HepG2 (cell line): ENCODE data around the gene TK2. TPM values are rescaled to one million over a fixed set of nuclear protein-coding genes. Genes with fewer than 3 reads are reported as not detected.

Source experiments
- ATAC-seq: fragments of 200-7000 bp; cut with Tn5 transposase; 3 replicates; pipeline ENCODE4 v1.9.1; 2020; ENCODE audit warnings: mild to moderate bottlenecking, moderate library complexity
- BruUV-seq: library from RNA; stranded (reverse); fragments of 400-500 nt; replicated peaks from 2 replicates; lab custom pipeline; 2021; lab: Mats Ljungman, UMichigan
- CTCF ChIA-PET: fragments of 300-600 bp; formaldehyde crosslinking; extraction: SDS; loops from one replicate; lab custom pipeline; 2021; ENCODE audit warnings: low total read pairs, inconsistent platforms, low intra/inter-chr PET ratio; lab: Yijun Ruan, JAX
- POLR2A ChIA-PET: fragments of 350-600 bp; sonication (Branson Sonifier 250); formaldehyde crosslinking; loops from one replicate; lab custom pipeline; 2020; ENCODE audit warnings: antibody characterized with exemption, inconsistent platforms; lab: Yijun Ruan, JAX
- DNase-seq: peaks from one replicate; pipeline ENCODE4 v3.0.0-alpha.2; 2015; ENCODE audit warnings: low spot score
- FAIRE-seq: peaks from 3 replicates; lab custom pipeline; 2011; peaks lifted over from hg19 to GRCh38; lab: Jason Lieb, UNC
- H2AFZ ChIP-seq: one replicate; pipeline ENCODE4 v1.6.1; 2011; ENCODE audit warnings: low read length, inconsistent platforms
- H3K27ac ChIP-seq: fragments of 300-600 bp; 3 replicates; pipeline ENCODE4 v1.8.0; 2011; ENCODE audit warnings: mixed run types, mild to moderate bottlenecking, mixed read lengths, low read length, inconsistent platforms; ENCODE audit not compliant: insufficient read depth; ENCODE audit errors: extremely low read length
- H3K27me3 ChIP-seq, 2 experiments: fragments of 200-600 bp in 1 of 2; 2 replicates in 1 of 2; 3 replicates in 1 of 2; pipeline versions ENCODE4 v1.6.0 to v1.8.0; 2011; ENCODE audit warnings: low read length in 2 of 2, mild to moderate bottlenecking in 2 of 2, moderate library complexity in 2 of 2, inconsistent platforms in 1 of 2; ENCODE audit not compliant: insufficient read depth in 2 of 2, control insufficient read depth in 1 of 2
- H3K36me3 ChIP-seq, 2 experiments: fragments of 200-600 bp in 1 of 2; replicated peaks in 1 of 2; 2 replicates in 1 of 2; 3 replicates in 1 of 2; pipeline versions ENCODE4 v1.5.1 to v1.8.0; 2011; ENCODE audit warnings: low read length in 2 of 2, inconsistent platforms in 1 of 2; ENCODE audit not compliant: insufficient read depth in 2 of 2, control insufficient read depth in 1 of 2
- H3K4me1 ChIP-seq: 2 replicates; pipeline ENCODE4 v1.5.1; 2012; ENCODE audit warnings: low read length, inconsistent platforms; ENCODE audit not compliant: insufficient read depth
- H3K4me2 ChIP-seq: 2 replicates; pipeline ENCODE4 v1.6.0; 2011; ENCODE audit warnings: low read depth, low read length, inconsistent platforms
- H3K4me3 ChIP-seq, 3 experiments: fragments of 200-600 bp in 1 of 3; sonication (generic), shearing (Covaris generic) in 1 of 3; replicated peaks in 1 of 3; 2 replicates each; pipeline ENCODE4 v1.5.1; 2011 to 2016; ENCODE audit warnings: low read length in 3 of 3, inconsistent platforms in 2 of 3, low read depth in 2 of 3, mild to moderate bottlenecking in 2 of 3, control low read depth in 1 of 3, mixed read lengths in 1 of 3; ENCODE audit not compliant: insufficient read depth in 1 of 3
- H3K79me2 ChIP-seq: one replicate; pipeline ENCODE4 v1.6.1; 2011; ENCODE audit warnings: low read length, inconsistent platforms; ENCODE audit not compliant: insufficient read depth
- H3K9ac ChIP-seq: 2 replicates; pipeline ENCODE4 v1.6.0; 2011; ENCODE audit warnings: mild to moderate bottlenecking, low read depth, low read length, inconsistent platforms; ENCODE audit not compliant: insufficient read depth
- H3K9me3 ChIP-seq: 2 replicates; pipeline ENCODE4 v1.5.1; 2012; ENCODE audit warnings: mild to moderate bottlenecking, low read length
- H4K20me1 ChIP-seq: 2 replicates; pipeline ENCODE4 v1.6.0; 2011; ENCODE audit warnings: inconsistent platforms, mild to moderate bottlenecking, low read length, moderate library complexity; ENCODE audit not compliant: insufficient read depth
- FOXA3 ChIP-seq: IDR thresholded peaks from 2 replicates; pipeline ENCODE4 v1.6.1; 2016; ENCODE audit warnings: missing genetic modification reagents, missing compliant biosample characterization
- HMG20B ChIP-seq: conservative IDR thresholded peaks from 2 replicates; pipeline ENCODE4 v1.6.1; 2016; ENCODE audit warnings: missing genetic modification reagents, missing compliant biosample characterization
- HNRNPL ChIP-seq: fragments of 200-400 bp; formaldehyde crosslinking; IDR thresholded peaks from 2 replicates; pipeline ENCODE4 v1.6.1; 2017; ENCODE audit warnings: mild to moderate bottlenecking, low read depth, low read length
- MNT ChIP-seq: fragments of 450-650 bp; IDR thresholded peaks from 2 replicates; pipeline ENCODE4 v1.6.1; 2016
- NCOR1 ChIP-seq: fragments of 200-600 bp; sonication (generic); IDR thresholded peaks from 2 replicates; pipeline ENCODE4 v1.7.0; 2017; ENCODE audit warnings: antibody characterized with exemption, low read length, borderline replicate concordance
- NFIC ChIP-seq: IDR thresholded peaks from 2 replicates; pipeline ENCODE4 v1.6.1; 2012; ENCODE audit warnings: mild to moderate bottlenecking, low read length, inconsistent platforms
- NONO ChIP-seq, 2 experiments: fragments of 450-650 bp in 1 of 2; sonication (generic) in 1 of 2; formaldehyde crosslinking in 1 of 2; IDR thresholded peaks in 1 of 2; conservative IDR thresholded peaks in 1 of 2; 2 replicates each; pipeline versions ENCODE4 v1.6.1 to v1.8.0; 2017 to 2022; ENCODE audit warnings: mild to moderate bottlenecking in 1 of 2, missing genetic modification reagents in 1 of 2, moderate library complexity in 1 of 2
- TCF12 ChIP-seq, 2 experiments: fragments of 450-650 bp in 1 of 2; sonication (generic) in 1 of 2; formaldehyde crosslinking in 1 of 2; IDR thresholded peaks; 2 replicates each; pipeline versions ENCODE4 v1.6.1 to v1.8.0; 2017 to 2022; ENCODE audit warnings: antibody characterized with exemption in 1 of 2, mild to moderate bottlenecking in 1 of 2, missing genetic modification reagents in 1 of 2, moderate library complexity in 1 of 2
- ZBTB3 ChIP-seq: sonication (generic); formaldehyde crosslinking; IDR thresholded peaks from 2 replicates; pipeline ENCODE4 v1.4.0; 2020; ENCODE audit warnings: low read depth, mild to moderate bottlenecking, moderate library complexity, missing genetic modification reagents, borderline replicate concordance
- ZNF17 ChIP-seq: sonication (generic); formaldehyde crosslinking; IDR thresholded peaks from 2 replicates; pipeline ENCODE4 v1.5.0; 2020; ENCODE audit warnings: mild to moderate bottlenecking, missing genetic modification reagents
- ZNF350 ChIP-seq: sonication (generic); formaldehyde crosslinking; IDR thresholded peaks from 2 replicates; pipeline ENCODE4 v1.4.0; 2020; ENCODE audit warnings: mild to moderate bottlenecking, low read depth, missing genetic modification reagents, borderline replicate concordance
- ZNF431 ChIP-seq: sonication (generic); formaldehyde crosslinking; IDR thresholded peaks from 2 replicates; pipeline ENCODE4 v1.9.0; 2022; ENCODE audit warnings: missing genetic modification reagents, low read depth, mild to moderate bottlenecking, borderline replicate concordance
- ZNF432 ChIP-seq: sonication (generic); formaldehyde crosslinking; IDR thresholded peaks from 2 replicates; pipeline ENCODE4 v1.5.0; 2020; ENCODE audit warnings: missing genetic modification reagents, mild to moderate bottlenecking, borderline replicate concordance
- WGBS: methylation state at CpG from one replicate; pipeline ENCODE4 v1.1.6; 2017; ENCODE audit warnings: low lambda C conversion rate; 5-methylcytosine and 5-hydroxymethylcytosine counted together
- in situ Hi-C: cut with HindIII; loops from 2 replicates; pipeline ENCODE4 v1.10.0; 2017; ENCODE audit warnings: low pct_unique_long_range_greater_than_20kb; ENCODE audit not compliant: extremely low pct_ligation_motif_present
- intact Hi-C: fragments of 100-400 bp; cut with micrococcal nuclease; formaldehyde crosslinking; loops from one replicate; pipeline ENCODE4 v1.10.0; 2022; ENCODE audit not compliant: unreplicated experiment
- polyA plus RNA-seq, 8 experiments: library from polyadenylated mRNA; depleted of rRNA in 3 of 8; stranded (reverse) in 7 of 8; unstranded in 1 of 8; fragments of >200 nt; fragmentation: Illumina TruSeq in 4 of 8; extraction: Trizol in 4 of 8; gene quantifications; 2 replicates each; pipeline versions ENCODE4 v1.2.1 to v1.2.3, GENCODE V29; 2011 to 2016; ENCODE audit warnings: low read depth in 4 of 8, missing spikeins in 1 of 8, mixed read lengths in 1 of 8; ENCODE audit not compliant: insufficient read depth in 1 of 8
- total RNA-seq, 5 experiments: library from RNA; depleted of rRNA; stranded (reverse); fragments of >200 nt; fragmentation: Illumina TruSeq; extraction: Trizol; gene quantifications; 2 replicates each; pipeline ENCODE4 v1.2.3, GENCODE V29; 2016; ENCODE audit warnings: low read depth in 1 of 5
- TF ChIP-seq, protein P1 (sequence below): sonication (generic); formaldehyde crosslinking; IDR thresholded peaks from 2 replicates; pipeline ENCODE4 v1.8.1; 2023; ENCODE audit warnings: mild to moderate bottlenecking, missing genetic modification reagents
- TF ChIP-seq, protein P2 (sequence below): sonication (generic); formaldehyde crosslinking; IDR thresholded peaks from 2 replicates; pipeline ENCODE4 v1.9.0; 2021; ENCODE audit warnings: missing genetic modification reagents, borderline replicate concordance

Gene TK2
- total and polyA plus RNA-seq, 2 of the 13 experiments (the other 11 are each of a cell fraction or from before 2014, with no cell fraction given), result 18.7 to 21.0 TPM

GRCh38 chr16:66522816-66523590 is 26.9 kb downstream of the TK2 start:
- H3K27ac ChIP-seq, result no peak overlapping the region
- TF ChIP-seq NCOR1, result no peak
- TF ChIP-seq HMG20B, result no peak
- TF ChIP-seq NONO (IDR thresholded peaks at IDR 0.05), result no peak
- no peak for TF ChIP-seq NONO (CRISPR knock-in tag; conservative IDR thresholded peaks at IDR 0.05)
- no peak for TF ChIP-seq ZNF432 (CRISPR knock-in tag)
- no peak for TF ChIP-seq ZNF350 (CRISPR knock-in tag)
- no peak for TF ChIP-seq ZNF431 (CRISPR knock-in tag)
- no peak for TF ChIP-seq ZNF17 (CRISPR knock-in tag)
- TF ChIP-seq, protein P1, sequence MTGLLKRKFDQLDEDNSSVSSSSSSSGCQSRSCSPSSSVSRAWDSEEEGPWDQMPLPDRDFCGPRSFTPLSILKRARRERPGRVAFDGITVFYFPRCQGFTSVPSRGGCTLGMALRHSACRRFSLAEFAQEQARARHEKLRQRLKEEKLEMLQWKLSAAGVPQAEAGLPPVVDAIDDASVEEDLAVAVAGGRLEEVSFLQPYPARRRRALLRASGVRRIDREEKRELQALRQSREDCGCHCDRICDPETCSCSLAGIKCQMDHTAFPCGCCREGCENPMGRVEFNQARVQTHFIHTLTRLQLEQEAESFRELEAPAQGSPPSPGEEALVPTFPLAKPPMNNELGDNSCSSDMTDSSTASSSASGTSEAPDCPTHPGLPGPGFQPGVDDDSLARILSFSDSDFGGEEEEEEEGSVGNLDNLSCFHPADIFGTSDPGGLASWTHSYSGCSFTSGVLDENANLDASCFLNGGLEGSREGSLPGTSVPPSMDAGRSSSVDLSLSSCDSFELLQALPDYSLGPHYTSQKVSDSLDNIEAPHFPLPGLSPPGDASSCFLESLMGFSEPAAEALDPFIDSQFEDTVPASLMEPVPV (CRISPR knock-in tag), result no peak
- TF ChIP-seq FOXA3 (CRISPR knock-in tag), result no peak
- TF ChIP-seq MNT, result no peak
- TF ChIP-seq HNRNPL, result no peak
- TF ChIP-seq TCF12 (IDR thresholded peaks at IDR 0.05), result no peak
- TF ChIP-seq TCF12 (CRISPR knock-in tag; IDR thresholded peaks at IDR 0.05), result no peak
- TF ChIP-seq, protein P2, sequence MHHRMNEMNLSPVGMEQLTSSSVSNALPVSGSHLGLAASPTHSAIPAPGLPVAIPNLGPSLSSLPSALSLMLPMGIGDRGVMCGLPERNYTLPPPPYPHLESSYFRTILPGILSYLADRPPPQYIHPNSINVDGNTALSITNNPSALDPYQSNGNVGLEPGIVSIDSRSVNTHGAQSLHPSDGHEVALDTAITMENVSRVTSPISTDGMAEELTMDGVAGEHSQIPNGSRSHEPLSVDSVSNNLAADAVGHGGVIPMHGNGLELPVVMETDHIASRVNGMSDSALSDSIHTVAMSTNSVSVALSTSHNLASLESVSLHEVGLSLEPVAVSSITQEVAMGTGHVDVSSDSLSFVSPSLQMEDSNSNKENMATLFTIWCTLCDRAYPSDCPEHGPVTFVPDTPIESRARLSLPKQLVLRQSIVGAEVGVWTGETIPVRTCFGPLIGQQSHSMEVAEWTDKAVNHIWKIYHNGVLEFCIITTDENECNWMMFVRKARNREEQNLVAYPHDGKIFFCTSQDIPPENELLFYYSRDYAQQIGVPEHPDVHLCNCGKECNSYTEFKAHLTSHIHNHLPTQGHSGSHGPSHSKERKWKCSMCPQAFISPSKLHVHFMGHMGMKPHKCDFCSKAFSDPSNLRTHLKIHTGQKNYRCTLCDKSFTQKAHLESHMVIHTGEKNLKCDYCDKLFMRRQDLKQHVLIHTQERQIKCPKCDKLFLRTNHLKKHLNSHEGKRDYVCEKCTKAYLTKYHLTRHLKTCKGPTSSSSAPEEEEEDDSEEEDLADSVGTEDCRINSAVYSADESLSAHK, result no peak
- TF ChIP-seq NFIC, result no peak
- TF ChIP-seq ZBTB3 (CRISPR knock-in tag), result no peak
- H3K9me3 ChIP-seq, result no peaks in the 10 kb centered on the region
- H3K79me2 ChIP-seq, result no peaks in the 10 kb centered on the region
- H3K4me3 ChIP-seq, result no peak overlapping the region
- ATAC-seq (no peak), FAIRE-seq (no peak), DNase-seq (no peak)
- no peaks in the 10 kb centered on the region for H4K20me1 ChIP-seq
- no peak overlapping the region for H2AFZ ChIP-seq
- H3K36me3 ChIP-seq, result peaks cover 7 to 17% of the 10 kb centered on the region in 2 experiments
- ChIA-PET CTCF (no interaction called here), POLR2A (interaction anchor here (1.0 to 1.4 kb wide), 2 partner anchors 20 to 30 kb away, joined by 3 read pairs; partner anchors contain the start of gene CKLF)
- BruUV-seq, result no TSS peak
- no peaks in the 10 kb centered on the region for H3K27me3 ChIP-seq
- H3K4me2 ChIP-seq, result no peak overlapping the region
- 95% methylated on average over 11 of the region's 11 CpGs for WGBS
- H3K9ac ChIP-seq, result no peak overlapping the region
- peaks cover 15% of the 10 kb centered on the region for H3K4me1 ChIP-seq
- intact Hi-C loops, result no loop called here
- in situ Hi-C loops, result no loop called here
